Stimulated activated naive CD8-positive, alpha-beta T cell treated with anti-CD3 and anti-CD28 coated beads, Interleukin-15, Interleukin-2, amounts not matched to agents 100 ng/mL and 50 ng/mL, for 24 hours (primary cell): ENCODE results near the gene UGT1A9.

Experiments used
- H3K27ac Mint-ChIP-seq: one replicate; pipeline ENCODE4 v1.8.0; 2021; ENCODE audit warnings: mild to moderate bottlenecking, mixed read lengths
- H3K27me3 Mint-ChIP-seq: one replicate; pipeline ENCODE4 v1.8.0; 2021; ENCODE audit warnings: mixed read lengths
- H3K36me3 Mint-ChIP-seq: one replicate; pipeline ENCODE4 v1.8.0; 2021; ENCODE audit warnings: low read depth, mixed read lengths
- H3K4me1 Mint-ChIP-seq: one replicate; pipeline ENCODE4 v1.8.0; 2021; ENCODE audit warnings: low read depth, mixed read lengths
- H3K4me3 Mint-ChIP-seq: one replicate; pipeline ENCODE4 v1.8.0; 2021; ENCODE audit warnings: mild to moderate bottlenecking, mixed read lengths
- H3K9me3 Mint-ChIP-seq: one replicate; pipeline ENCODE4 v1.8.0; 2021; ENCODE audit warnings: mixed read lengths

The UGT1A9 gene

DNA sequence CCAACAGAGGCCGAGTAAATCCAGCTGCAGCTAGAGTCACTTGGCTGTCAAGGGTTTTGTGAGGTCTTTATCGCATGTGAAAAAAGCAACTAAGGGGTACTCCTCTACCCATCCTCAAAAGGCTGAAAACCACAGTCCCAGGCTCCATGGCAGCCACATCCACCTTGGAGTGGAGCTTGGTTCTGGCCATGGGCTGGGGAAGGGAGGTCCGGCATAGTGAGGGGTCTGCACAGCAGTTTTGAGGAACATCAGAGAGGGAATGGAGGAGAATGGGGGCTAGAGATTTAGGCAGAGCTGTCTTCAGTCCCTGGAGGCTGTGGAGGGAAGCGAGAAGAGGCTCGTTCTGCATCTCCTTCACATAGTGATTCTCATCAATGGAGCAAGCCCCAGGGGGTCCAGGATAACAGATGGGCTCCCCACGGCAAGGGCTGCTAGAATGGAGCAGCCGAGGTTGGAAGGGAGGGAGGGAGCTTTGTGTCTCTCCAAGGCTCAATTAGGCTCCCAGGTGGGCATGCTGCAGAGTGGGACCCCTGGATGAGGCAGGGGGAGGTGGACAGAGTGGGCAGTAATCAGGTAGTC, 127.5 kb downstream of the UGT1A9 start:
- H3K9me3 Mint-ChIP-seq = peaks cover 5% of the 10 kb centered on the region
- H3K27ac Mint-ChIP-seq = no peak overlapping the region
- H3K36me3 Mint-ChIP-seq = no peaks in the 10 kb centered on the region
- no peaks in the 10 kb centered on the region for H3K4me1 Mint-ChIP-seq
- H3K4me3 Mint-ChIP-seq = no peak overlapping the region
- H3K27me3 Mint-ChIP-seq = peaks cover under 1% of the 10 kb centered on the region

DNA sequence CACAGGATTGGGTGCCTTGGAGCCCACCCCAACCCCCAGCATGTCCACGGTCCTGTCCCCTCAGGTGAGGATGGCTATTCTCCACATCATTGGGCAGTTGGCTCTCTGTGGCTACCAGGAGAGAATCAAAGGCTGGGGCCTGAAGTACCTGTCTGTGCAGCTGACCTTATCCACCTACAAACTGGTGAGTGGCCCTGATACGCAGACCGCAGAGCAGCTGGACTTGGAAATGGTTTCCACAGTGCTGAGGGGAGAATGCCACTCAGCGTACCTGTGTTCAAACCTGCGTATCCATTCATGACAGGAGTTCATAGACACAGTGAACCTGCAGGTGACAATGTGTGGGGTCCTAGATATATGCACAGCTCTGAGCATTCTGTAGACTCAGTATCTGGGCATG, 128.0 kb downstream of the UGT1A9 start:
- H3K9me3 Mint-ChIP-seq = peaks cover 5% of the 10 kb centered on the region
- no peak overlapping the region for H3K27ac Mint-ChIP-seq
- H3K4me3 Mint-ChIP-seq = no peak overlapping the region
- no peaks in the 10 kb centered on the region for H3K4me1 Mint-ChIP-seq
- peaks cover 3% of the 10 kb centered on the region for H3K27me3 Mint-ChIP-seq
- no peaks in the 10 kb centered on the region for H3K36me3 Mint-ChIP-seq

DNA sequence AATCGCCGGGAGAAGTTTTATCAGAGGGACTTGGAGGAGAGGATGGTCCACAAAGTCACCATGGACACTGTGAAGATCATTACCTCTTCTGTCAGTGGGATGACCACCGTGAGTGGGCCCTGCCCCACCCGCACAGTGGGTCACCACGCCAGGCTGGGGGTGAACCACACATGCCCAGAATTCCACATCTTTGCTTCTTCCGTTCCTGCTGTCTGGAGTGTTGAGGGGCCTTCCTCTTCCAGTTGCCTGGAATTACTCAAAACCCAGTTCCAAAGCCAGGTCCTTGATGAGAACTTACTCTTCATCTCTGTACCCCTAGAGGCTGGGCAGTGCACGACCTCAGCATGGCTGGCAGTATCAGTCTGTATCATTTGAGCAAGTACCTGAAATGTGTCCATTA, 128.5 kb downstream of the UGT1A9 start:
- H3K27me3 Mint-ChIP-seq = peaks cover 3% of the 10 kb centered on the region
- no peaks in the 10 kb centered on the region for H3K4me1 Mint-ChIP-seq
- H3K27ac Mint-ChIP-seq = no peak overlapping the region
- no peaks in the 10 kb centered on the region for H3K36me3 Mint-ChIP-seq
- H3K9me3 Mint-ChIP-seq = peaks cover 5% of the 10 kb centered on the region
- H3K4me3 Mint-ChIP-seq = no peak overlapping the region

DNA sequence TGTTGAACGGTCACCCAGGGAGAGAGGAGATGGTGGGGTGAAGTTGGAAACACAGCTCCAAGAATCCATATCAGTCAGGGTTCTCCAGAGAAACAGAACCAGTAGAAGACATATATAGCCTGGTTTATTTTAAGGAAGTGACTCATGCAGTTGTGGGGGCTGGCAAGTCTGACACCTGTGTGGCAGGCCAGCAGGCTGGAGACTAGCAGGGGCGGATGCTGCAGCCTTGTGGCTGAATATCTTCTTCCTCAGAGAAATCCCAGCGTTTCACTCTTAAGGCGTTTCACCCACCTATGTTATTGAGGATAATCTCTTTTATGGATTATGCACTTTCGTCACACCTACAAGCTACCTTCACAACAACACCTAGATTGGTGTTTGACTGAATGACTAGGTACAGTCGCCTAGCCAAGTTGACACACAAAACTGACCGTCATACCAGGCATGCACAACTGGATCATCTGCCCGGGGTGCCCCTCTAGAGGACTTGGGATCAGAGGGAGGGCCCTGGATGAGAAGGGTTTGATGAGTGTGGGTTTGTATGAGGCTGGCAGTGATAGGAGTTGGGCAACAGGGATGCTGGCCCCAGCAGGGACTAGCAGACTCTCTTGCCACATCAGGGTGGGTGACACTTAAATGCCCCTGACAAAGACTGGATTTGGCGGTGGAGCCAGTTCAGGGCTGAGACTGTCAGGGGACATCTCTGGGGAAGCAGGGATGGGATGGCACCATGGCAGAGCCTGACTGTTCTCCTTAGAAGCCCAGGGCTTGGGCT, 129.8 kb downstream of the UGT1A9 start:
- no peaks in the 10 kb centered on the region for H3K36me3 Mint-ChIP-seq
- no peaks in the 10 kb centered on the region for H3K4me1 Mint-ChIP-seq
- H3K4me3 Mint-ChIP-seq = no peak overlapping the region
- peaks cover 3% of the 10 kb centered on the region for H3K27me3 Mint-ChIP-seq
- H3K27ac Mint-ChIP-seq = no peak overlapping the region
- peaks cover 5% of the 10 kb centered on the region for H3K9me3 Mint-ChIP-seq

DNA sequence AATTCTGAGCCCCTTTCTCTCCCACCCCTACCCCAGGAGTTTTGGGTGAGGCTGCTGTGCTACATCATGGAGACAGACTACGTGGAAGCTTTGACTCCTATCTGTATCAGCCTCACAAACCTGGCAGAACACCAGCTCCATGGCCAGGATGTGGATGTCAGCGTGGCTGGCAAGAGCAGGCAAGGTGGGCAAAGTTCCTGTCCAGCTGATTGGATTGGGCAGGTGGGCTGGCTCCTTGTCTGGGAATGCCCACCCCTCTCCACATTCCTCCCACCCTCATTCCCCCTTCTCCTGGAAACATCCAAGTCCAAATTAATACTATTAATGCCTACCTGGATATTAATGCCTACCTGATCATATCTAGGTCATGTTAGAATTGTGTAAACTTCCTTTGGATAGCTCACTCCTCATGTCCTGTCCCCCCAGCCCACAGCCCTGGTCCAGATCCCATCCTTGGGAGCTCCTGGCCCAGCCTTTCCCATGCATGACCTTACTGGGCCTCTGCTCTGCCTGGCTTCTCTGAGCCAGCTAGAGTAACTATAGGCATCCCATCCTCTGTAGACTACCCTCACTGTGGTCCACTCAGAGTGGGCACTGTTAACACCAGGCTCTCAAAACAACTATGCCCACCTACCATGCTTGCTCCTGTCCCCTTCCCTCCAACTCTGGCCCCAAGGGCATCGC, 130.6 kb downstream of the UGT1A9 start:
- Mint-ChIP-seq H3K4me3 (no peak overlapping the region), H3K27ac (no peak overlapping the region), H3K4me1 (no peaks in the 10 kb centered on the region), H3K36me3 (no peaks in the 10 kb centered on the region), H3K9me3 (peaks cover 5% of the 10 kb centered on the region), H3K27me3 (peaks cover 3% of the 10 kb centered on the region)

DNA sequence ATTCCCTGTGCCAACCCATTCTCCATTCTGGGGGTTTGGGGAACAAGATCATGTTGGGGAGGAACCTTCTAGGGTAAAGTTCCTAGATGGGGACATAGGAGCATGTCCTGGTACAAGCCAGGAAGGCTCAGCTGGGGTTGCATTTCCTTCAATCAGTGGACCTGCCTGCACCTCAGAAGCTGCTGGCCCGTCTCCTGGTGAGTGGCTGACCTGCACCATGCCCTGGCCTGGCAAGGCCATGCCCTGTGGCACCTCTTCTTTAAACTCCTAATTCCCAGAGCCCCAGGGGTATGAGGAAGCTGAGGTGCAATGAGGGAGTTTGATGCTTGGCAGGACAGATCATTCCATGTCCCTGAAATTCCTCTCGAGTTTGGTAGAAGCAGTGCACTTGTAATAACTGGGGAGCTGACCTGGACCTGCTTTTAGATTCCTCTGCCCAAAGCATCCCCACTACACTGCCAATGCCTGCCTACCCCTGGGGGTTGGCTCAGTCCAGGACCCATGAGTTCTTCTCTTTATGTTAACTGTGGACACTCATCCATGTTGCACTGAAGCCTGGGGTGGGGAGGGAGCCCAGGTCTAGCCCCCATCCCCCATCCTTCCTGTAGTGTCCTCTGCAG, 131.7 kb downstream of the UGT1A9 start:
- H3K27ac Mint-ChIP-seq = no peak overlapping the region
- peaks cover 3% of the 10 kb centered on the region for H3K27me3 Mint-ChIP-seq
- H3K4me1 Mint-ChIP-seq = no peaks in the 10 kb centered on the region
- peaks cover 5% of the 10 kb centered on the region for H3K9me3 Mint-ChIP-seq
- no peak overlapping the region for H3K4me3 Mint-ChIP-seq
- no peaks in the 10 kb centered on the region for H3K36me3 Mint-ChIP-seq

DNA sequence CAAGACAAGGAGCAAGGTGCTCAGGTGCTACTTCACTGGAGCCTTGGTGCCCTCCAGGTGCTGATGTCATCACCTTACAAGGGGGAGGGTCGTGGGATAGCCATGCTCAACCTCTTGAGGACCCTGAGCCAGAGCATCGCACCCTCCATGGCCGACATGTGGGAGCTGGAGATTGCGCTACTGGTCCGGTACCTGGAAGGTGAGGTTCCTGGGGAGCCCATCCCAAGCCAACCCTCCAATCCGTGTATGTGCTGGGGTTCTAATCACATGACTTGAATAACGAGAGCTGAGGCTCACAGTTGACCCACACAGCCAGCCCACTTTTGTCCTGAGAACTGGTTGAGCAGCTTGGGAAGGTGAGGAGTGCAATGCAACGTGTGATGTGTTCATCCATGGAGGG, 132.3 kb downstream of the UGT1A9 start:
- Mint-ChIP-seq H3K4me3 (no peak overlapping the region), H3K9me3 (peaks cover 5% of the 10 kb centered on the region), H3K27ac (no peak overlapping the region), H3K36me3 (no peaks in the 10 kb centered on the region), H3K27me3 (peaks cover 3% of the 10 kb centered on the region), H3K4me1 (no peaks in the 10 kb centered on the region)

DNA sequence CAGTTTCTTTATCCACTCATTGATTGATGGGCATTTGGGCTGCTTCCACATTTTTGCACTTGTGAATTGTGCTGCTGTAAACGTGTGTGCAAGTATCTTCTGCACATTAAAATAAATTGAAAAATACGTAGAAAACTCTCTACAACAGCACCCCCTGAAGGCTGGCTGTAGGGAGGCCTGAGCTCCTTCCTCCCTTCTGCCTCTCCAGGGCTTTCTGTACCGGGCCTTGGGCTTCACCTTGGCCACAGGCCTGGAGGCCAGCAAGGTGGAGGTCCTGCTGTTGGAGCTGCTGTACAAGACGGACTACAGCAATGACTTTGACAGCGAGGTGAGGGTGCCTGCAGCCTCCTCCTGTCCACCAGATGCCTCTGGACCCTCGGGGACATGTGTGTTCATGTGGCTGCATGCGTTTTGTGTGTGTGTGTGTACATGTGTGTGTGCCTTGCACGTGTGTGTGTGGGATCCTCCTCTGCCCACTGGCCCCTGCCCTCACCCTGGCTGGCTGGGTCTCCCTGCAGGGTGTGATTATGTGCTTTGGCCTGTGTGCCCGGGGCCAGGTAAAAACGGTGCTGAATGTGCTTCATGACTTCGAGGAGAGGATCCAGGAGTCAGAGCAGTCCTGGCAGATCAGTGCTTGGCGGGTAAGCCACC, 135.6 kb downstream of the UGT1A9 start:
- H3K36me3 Mint-ChIP-seq = no peaks in the 10 kb centered on the region
- no peaks in the 10 kb centered on the region for H3K9me3 Mint-ChIP-seq
- H3K27me3 Mint-ChIP-seq = peaks cover 13% of the 10 kb centered on the region
- no peaks in the 10 kb centered on the region for H3K4me1 Mint-ChIP-seq
- H3K27ac Mint-ChIP-seq = no peak overlapping the region
- no peak overlapping the region for H3K4me3 Mint-ChIP-seq

DNA sequence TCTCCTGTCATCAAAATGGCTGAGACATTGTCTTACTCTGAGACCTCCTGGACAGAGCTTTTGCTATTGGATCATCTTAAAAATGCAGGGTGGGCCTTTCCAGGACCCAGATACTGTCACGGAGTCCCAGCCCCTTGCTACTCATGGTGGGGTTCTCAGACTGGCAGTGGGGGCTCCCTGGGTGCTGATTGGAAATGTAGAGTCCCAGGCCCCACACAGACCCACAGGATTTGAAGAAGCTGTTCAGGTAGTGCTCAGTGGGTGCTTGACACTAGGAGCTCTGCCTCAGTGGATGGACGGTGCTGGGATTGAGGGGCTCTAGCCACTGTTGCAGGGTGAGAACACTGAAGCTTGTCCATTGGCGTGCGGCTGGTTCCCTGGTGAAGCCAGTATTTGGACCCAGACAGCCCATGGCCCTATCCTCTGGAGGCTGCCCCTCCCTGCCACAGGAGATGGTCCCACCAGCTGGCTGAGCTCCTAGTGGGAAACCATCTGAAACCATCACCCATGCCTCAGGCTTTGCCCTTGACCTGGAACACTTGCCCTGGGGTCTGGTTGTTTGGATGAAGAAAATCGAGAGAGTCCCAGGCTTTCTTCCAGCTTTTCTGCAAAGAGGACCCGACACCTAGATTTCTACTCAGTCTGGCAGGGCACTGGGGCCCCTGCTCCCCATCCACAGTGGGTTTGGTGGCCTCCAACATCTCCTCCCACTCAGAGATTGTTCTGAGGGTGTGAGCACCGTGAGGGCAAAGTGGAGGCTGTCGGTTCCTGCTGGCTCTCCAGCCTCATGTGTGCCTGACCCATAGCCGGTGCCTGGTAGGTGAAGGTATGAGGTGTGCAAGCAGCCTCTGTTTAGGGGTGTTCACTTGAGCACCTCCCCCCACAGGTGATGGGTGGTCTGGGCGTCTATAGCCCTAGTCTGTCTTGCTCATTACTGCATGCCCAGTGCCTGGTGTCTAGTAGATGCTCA, 136.6 kb downstream of the UGT1A9 start:
- Mint-ChIP-seq H3K36me3 (no peaks in the 10 kb centered on the region), H3K4me1 (no peaks in the 10 kb centered on the region), H3K27ac (no peak overlapping the region), H3K27me3 (peaks cover 13% of the 10 kb centered on the region), H3K4me3 (no peak overlapping the region), H3K9me3 (no peaks in the 10 kb centered on the region)

DNA sequence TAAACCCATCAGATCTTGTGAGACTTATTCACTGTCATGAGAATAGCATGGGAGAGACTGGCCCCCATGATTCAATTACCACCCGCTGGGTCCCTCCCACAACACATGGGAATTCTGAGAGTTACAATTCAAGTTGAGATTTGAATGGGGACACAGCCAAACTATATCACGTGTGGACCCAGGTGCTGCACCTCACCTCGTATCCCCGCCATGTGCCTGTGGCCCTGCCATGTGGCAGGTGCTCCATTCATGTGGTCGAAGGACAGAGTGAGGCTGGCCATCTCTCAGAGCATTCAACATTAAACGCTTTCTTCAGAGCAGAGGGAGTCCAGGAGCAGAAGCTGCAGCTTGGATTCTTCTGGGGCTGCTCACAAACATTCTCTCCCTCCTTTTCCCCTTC, 138.7 kb downstream of the UGT1A9 start:
- Mint-ChIP-seq H3K27me3 (peaks cover 9% of the 10 kb centered on the region), H3K9me3 (no peaks in the 10 kb centered on the region), H3K27ac (no peak overlapping the region), H3K4me1 (no peaks in the 10 kb centered on the region), H3K36me3 (no peaks in the 10 kb centered on the region), H3K4me3 (no peak overlapping the region)

DNA sequence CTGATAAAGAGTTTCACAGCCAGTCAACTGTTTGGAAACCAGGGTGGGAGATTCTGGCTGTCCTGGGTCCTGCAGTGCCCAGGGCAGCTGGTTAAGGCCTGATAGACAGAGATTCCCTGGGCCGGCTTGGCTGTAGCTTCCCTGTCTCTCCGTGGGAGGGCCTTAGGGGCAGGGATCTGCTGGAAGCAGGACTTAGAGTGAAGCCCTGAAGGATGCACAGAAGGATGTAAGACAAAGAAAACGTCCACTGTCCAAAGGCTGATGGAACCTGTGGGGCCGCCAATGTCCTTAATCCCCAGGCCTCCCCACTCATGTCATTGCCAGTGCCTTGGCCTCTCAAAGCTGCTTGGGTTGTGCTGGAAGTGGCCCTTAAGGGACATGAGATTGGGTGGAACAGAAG, 139.4 kb downstream of the UGT1A9 start:
- Mint-ChIP-seq H3K36me3 (no peaks in the 10 kb centered on the region), H3K4me3 (no peak overlapping the region), H3K9me3 (no peaks in the 10 kb centered on the region), H3K27ac (no peak overlapping the region), H3K4me1 (no peaks in the 10 kb centered on the region), H3K27me3 (peaks cover 12% of the 10 kb centered on the region)

DNA sequence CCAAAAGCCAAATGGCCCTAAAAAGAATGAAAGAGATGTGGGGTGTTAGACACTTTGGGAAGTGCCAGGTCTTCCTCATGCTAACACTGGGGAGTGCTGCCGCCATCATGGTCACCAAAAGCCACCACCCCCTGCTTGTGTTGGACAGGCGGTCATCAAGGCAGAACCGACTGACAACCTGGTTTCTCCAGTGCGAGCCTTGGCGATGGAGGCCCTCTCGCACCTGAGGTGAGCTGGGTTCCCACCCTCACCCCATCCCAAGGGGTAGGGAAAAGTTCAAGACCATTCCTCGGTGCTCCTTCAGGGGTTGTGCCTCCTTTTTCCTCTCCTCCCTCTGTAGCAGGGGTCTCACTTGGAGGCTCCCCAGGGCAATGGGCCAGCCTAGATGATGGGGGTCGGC, 140.0 kb downstream of the UGT1A9 start:
- no peaks in the 10 kb centered on the region for H3K36me3 Mint-ChIP-seq
- H3K4me3 Mint-ChIP-seq = no peak overlapping the region
- H3K9me3 Mint-ChIP-seq = no peaks in the 10 kb centered on the region
- H3K27ac Mint-ChIP-seq = no peak overlapping the region
- no peaks in the 10 kb centered on the region for H3K4me1 Mint-ChIP-seq
- peaks cover 14% of the 10 kb centered on the region for H3K27me3 Mint-ChIP-seq

DNA sequence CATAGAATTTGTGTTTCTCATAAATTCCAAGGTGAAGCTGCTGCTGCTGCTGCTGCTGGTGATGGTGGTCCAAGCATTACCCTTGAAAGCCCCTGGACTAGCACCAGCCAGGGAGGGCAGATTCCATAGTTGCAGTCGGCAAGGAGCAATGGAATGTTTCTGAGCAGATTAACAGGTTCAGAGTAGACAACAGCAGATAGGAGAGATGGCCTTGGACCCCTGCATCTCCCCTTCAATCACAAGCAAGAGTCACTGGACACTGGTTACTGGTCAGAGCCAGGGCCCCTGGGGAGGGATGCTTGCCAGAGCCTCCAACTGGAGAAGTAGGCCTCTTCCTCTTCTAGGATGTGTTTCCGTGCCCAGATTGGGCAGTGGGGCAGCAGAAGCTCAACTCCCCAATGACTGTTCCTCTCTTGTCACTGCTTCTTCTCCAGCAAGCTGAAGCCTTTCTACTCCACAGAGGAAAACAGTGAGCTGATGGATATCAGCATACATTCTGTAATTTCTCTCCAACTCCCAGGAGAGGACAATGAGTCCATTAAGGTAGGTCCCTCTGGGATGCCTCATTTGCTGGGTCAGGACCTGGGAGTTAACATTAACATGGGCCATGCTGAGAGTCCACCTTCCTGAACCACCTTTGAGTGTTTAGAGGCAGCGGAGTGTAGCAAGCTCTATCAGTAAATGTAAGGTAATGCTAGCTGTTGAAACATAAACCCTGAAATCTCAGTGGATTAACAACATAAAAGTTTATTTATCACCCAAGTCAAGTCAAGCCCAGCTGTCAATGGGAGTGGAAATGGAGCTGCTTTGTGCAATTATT, 141.7 kb downstream of the UGT1A9 start:
- Mint-ChIP-seq H3K27me3 (peaks cover 14% of the 10 kb centered on the region), H3K4me1 (no peaks in the 10 kb centered on the region), H3K27ac (no peak overlapping the region), H3K9me3 (no peaks in the 10 kb centered on the region), H3K4me3 (no peak overlapping the region), H3K36me3 (no peaks in the 10 kb centered on the region)
